SW480 (cell line): Measurements from ENCODE around the gene PDS5B.
A peak's percentile ranks its signal among the peaks of the same experiment; 100 is the strongest.
"Not testable (repeated sequence)": the region's sequence is repeated elsewhere in the genome, so short reads cannot be mapped to it uniquely, and the experiment has no call there.

ENCODE experiments used
- DNase-seq: peaks from one replicate; pipeline ENCODE4 v3.0.0-alpha.2; 2016; ENCODE audit warnings: low spot score

The PDS5B gene, protein sequence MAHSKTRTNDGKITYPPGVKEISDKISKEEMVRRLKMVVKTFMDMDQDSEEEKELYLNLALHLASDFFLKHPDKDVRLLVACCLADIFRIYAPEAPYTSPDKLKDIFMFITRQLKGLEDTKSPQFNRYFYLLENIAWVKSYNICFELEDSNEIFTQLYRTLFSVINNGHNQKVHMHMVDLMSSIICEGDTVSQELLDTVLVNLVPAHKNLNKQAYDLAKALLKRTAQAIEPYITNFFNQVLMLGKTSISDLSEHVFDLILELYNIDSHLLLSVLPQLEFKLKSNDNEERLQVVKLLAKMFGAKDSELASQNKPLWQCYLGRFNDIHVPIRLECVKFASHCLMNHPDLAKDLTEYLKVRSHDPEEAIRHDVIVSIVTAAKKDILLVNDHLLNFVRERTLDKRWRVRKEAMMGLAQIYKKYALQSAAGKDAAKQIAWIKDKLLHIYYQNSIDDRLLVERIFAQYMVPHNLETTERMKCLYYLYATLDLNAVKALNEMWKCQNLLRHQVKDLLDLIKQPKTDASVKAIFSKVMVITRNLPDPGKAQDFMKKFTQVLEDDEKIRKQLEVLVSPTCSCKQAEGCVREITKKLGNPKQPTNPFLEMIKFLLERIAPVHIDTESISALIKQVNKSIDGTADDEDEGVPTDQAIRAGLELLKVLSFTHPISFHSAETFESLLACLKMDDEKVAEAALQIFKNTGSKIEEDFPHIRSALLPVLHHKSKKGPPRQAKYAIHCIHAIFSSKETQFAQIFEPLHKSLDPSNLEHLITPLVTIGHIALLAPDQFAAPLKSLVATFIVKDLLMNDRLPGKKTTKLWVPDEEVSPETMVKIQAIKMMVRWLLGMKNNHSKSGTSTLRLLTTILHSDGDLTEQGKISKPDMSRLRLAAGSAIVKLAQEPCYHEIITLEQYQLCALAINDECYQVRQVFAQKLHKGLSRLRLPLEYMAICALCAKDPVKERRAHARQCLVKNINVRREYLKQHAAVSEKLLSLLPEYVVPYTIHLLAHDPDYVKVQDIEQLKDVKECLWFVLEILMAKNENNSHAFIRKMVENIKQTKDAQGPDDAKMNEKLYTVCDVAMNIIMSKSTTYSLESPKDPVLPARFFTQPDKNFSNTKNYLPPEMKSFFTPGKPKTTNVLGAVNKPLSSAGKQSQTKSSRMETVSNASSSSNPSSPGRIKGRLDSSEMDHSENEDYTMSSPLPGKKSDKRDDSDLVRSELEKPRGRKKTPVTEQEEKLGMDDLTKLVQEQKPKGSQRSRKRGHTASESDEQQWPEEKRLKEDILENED (N-terminal part only)

DNA sequence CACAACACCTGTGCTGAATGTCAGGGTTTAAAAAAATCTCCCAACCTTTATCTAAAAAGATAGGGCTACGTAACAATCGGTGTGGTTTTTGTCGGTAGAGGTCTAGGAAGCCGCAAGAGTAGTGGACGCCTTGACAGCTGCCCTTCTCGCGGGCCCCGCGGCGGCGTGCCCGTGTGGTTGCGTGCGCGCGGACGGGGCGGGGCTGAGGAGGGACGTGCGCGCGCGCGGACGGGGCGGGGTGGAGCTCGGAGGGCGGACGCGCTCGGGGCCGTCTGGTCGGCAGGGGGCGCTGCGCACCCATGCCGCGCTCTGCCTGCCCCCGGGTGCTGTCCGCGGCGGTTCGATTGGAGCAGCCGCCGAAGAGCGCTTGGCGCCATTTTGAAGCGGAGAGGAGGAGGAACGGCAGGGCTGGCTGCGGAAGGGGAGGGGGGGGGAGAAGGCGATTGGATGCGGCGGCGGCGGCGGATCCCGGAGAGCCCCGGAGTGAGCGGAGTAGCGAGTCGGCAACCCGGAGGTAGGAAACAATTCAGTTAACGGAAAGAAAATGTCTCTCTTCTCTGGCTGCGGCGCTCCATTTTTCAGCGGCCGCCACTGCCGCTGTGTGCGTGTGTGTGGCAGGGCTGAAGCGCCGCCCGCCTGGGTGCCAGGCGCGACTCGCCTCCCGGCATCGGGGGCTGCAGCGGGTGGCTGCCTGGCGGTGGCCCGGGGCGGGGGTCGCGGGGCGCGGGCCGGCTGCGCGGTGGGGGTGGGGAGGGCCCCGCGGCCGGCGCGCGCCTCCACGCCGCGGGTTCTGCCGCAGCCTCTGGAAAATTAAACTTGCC is at the start of gene PDS5B:
Gene PDS5B, plus strand, starts transcription at position 373 of the 821 bp plus-strand sequence. CDS start 62,321 bp downstream, outside the sequence.
- DNase-seq = peak; percentile 93

DNA sequence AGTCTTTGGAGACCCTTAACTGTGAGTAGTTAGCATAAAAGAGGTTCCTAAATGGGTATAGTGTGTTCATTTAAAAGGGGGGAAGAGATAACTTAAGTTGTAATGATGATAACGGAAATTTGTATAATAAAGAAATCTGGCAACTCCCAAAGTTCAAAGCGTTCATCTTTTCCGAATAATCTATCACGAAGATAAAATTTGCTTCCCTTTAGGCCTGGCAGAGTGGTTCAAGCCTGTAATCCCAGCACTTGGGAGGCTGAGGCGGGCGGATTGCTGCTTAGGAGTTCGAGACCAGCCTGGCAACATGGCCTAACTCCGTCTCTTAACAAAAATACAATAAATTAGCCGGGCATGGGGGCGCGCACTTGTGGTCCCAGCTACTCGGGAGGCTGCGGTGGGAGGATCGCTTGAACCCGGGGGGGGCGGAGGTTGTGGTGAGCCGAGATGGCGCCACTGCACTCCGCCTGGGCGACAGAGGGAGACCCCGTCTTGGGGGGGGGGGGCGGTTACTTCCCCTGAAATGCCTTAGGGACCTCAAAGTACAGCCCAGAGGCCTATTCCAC is 48.6 kb upstream of the PDS5B start:
- no peak for DNase-seq

DNA sequence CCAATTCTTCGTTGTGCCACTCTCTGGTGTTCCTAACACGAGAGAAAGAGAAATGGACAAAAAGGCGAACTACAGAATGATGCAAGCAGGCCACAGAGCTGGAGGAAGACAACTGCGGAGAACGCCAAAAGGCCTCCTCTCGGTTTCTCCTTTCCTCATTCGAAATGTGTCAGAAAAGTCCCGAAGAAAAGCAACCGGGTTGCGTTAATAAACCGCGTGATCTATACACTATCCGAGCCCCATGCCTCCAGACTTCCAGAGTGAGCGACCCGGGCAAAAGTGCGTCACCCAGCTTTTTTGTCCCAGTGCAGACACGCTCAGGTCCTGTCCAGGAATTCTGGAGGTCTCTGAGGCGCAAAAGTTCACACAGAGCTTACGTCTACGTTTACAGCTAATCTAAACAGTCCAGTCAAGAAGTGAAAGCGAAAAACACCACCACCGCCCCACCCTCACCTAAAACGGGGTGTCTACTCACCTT is 48.1 kb upstream of the PDS5B start:
- DNase-seq = peak; percentile 71

DNA sequence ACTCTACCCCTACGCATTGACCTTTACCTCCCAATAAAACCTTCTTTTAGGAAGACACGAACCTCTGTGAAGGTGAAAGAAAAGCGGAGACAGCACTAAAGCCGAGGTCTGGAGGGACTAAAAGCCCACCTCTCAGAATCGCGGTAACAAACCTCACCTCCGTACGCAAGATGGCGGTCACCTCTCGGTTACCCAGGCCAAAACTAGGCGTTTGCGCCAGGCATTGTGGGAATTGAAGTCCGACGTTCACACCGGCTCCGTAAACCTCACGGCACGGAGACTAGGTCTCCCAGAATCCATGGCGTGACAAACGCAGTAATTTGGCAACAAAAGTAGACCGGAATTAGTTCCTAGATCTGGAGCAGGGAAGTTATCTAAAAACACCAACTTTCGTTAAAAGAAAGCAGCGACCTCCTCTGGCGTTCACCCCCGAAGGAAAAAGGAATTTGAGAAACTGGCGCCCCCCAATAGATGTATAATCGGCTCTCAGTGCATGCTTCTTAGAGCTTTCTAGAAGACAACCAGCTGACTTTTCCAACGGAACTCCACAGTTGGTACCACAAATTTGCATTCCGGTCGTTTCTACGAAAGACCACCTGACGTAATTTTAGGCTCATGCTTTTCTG is 47.5 kb upstream of the PDS5B start, which contains the start of gene N4BP2L2:
Gene N4BP2L2, minus strand, starts transcription at position 175 of the 626 bp plus-strand sequence. CDS start 1,768 bp downstream, outside the sequence.
- DNase-seq = peak; percentile 95

DNA sequence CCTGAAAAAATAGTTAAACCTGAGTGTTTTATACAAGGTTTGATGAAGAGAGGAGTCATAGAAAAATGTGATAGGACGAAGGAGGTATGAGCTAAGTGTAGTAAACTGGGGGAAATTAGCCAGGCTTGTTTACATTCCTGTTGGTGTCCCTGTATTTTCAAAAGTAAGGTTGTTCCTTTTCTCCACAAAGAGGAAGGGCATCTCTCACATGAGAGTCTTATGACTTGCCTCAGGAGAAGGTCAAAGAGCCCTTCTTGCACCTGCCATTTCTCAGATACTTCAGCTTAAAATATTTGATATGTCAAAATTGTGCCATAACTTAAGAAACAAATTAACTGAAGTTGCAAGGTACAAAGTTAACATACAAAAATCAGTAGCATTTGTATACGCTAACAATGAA is 44.0 kb upstream of the PDS5B start:
- no peak for DNase-seq

DNA sequence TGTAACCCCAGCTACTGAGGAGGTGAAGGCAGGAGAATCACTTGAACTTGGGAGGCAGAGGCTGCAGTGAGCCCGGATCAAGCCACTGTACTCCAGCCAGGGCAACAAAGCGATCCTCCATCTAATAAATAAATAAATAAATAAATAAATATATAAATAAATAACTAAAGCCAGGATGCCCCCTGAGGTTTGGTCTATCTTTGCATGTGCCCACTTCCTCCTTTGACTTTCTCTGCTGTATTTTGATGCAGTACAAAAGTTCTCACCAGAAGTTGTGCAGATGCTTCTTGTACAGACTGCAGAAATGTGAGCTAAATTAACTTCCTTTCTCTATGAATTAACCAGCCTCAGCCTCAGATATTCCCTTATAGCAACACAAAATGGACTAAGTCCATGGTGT is 41.2 kb upstream of the PDS5B start:
- DNase-seq = no peak

DNA sequence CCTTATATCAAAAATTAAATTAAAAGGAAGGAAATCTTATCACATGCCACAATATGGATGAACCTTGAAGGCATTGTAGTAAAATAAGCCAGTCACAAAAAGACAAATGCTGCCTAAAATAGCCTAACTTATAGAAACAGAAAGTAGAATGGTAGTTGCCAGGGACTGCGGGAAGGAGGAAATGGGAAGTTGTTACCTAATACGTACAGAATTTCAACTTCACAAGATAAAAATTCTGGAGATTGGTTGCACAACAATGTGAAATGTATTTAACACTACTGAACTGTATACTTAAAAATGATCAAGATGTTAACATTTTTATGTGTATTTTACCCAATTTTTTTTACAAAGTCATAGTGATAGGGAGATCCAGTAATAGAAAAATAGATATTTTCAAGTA is 37.4 kb upstream of the PDS5B start:
- no peak for DNase-seq

DNA sequence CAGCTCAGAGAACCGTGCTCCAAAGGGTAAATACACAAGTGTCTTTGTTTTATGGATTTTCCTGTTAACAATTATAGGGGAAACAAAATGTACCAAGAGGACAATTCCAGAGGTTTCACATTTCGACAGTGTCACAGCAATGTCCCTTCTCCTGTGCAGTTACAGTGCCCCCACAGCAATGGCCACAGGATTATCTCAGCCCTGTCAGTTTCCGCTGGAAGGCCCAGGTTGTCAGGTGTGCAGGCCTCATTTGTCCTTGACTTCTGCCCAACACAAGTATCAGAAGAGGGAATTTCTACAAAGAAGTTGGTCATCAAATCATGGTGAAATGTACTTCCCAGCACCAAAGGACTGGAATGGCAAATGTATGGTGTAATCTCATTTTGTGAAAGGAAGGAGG is 36.5 kb upstream of the PDS5B start:
- no peak for DNase-seq

DNA sequence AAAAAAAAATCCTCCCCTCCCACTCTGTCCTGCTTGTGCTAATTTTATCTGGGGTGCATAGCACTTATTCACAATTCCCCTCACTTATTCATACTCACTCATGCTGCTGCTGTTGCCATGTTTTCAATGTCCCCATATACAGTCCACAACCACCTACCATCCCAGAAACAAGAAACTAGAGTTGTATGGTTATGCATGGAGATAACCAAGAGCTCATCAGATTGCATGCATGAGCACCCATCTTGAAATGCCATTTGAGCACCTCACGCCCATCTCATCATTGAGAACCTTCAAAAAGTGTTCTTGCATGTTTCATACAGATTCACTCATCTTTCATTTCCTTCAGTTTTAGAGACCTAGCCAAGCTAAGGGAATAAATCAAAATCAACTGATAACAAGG is 32.5 kb upstream of the PDS5B start:
- no peak for DNase-seq

DNA sequence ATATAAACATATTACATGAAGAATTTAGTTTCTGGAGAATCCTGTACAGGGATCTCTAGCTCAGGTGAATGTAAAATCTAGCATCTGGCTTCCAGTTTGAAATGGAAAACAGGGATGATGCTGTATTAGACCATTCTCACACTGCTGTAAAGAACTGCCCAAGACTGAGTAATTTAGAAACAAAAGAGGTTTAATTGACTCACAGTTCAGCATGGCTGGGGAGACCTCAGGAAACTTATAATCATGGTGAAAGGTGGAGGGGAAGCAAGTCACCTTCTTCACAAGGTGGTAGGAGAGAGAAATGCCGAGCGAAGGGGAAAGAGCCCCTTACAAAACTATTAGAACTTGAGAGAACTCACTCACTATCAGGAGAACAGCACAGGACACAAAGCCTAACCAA is 30.6 kb upstream of the PDS5B start:
- no peak for DNase-seq

DNA sequence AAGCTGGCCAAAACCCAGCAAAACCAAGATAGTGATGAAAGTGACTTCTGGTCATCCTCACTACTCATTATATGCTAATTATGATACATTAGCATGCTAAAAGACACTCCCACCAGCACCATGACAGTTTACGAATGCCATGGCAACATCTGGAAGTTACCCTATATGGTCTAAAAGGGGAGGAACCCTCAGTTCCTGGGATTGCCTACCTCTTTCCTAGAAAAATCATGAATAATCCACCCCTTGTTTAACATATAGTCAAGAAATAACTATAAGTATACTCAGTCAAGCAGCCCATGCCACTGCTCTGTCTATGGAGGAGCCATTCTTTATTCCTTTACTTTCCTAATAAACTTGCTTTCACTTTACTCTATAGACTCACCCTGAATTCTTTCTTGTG is 25.4 kb upstream of the PDS5B start:
- DNase-seq = not testable (repeated sequence)

DNA sequence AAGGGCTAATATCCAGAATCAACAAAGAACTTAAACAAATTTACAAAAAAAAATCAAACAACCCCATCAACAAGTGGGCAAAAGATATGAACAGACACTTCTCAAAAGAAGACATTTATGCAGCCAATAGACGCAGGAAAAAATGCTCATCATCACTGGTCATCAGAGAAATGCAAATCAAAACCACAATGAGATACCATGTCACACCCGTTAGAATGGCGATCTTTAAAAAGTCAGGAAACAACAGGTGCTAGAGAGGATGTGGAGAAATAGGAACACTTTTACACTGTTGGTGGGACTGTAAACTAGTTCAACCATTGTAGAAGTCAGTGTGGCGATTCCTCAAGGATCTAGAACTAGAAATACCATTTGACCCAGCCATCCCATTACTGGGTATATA is 10.6 kb upstream of the PDS5B start:
- not testable (repeated sequence) for DNase-seq

DNA sequence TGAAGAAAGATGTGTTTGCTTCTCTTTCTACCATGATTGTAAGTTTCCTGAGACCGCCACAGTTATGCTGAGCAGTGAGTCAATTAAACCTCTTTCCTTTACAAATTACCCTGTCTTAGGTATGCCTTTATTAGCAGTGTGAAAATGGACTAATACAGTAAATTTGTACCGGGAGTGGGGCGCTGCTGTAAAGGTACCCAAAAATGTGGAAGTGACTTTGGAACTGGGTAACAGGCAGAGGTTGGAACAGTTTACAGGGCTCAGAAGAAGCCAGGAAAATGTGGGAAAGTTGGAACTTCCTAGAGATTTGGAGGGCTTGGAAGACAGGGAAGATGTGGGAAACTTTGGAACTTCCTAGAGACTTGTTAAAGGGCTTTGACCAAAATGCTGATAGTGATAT is 9.2 kb upstream of the PDS5B start:
- no peak for DNase-seq

DNA sequence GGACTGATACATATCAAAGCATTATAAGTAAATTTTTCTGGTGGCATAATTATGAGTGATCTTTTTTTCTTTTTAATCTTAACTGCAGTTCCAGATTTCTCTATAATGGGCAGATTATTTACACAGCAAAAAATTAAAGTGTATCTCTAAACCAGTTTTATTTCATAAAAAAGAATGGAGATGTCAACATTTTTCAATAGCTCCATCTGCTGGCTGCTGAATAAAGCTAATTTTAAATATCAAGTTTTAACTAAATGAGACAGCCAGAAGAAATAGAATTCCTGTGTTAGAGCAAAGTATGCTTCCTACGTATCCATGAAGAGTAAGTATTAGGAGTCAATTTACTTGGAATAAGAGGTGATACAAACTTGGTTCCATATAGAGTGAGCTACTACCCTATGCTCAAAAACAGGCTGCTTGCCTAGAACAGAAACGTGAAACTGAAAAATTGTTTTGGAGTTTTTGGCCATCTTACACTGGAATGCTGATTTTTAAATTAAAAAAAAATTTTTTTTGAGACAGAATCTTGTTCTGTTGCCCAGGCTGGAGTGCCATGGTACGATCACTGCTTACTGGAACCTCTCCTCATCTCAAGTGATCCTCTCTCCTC is 5.0 kb upstream of the PDS5B start:
- DNase-seq = peak; percentile 16

DNA sequence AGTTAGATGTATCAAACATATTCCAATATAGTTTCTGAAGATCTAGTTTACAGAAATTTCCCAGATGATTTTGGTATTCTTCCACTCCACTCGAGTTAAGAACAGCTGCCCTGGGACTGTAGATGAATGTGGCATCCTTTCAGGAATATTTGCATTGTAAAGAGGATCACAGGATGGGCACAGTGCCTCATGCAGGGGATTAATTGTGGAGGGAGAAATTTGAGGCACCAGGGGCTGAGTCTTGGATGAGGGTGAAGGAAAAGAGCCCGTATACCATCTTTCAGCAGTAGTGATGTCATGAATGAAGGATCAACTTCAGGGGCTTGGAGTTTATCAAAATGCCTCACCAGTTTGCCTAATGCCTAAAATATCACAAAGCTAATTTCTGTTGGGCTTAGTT is 4.0 kb upstream of the PDS5B start:
- no peak for DNase-seq

DNA sequence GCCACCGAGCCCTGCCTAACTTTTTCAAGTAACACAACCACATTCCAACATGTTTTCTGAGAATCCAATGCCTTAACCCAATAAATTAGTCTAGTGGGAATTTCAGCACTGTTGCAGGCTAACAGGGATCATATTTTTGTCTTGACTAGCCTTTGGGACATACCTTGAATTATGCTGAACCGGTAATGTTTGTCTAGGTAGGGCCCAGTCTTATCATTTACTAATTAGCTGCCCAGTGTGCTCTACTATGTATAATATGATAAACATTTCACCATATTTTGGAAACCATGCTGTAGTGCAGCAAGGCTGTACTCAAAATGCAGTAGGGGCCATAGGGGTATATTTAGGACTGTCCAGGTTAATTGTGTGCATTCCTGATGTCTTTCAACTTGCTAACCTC is 3.3 kb upstream of the PDS5B start:
- no peak for DNase-seq

DNA sequence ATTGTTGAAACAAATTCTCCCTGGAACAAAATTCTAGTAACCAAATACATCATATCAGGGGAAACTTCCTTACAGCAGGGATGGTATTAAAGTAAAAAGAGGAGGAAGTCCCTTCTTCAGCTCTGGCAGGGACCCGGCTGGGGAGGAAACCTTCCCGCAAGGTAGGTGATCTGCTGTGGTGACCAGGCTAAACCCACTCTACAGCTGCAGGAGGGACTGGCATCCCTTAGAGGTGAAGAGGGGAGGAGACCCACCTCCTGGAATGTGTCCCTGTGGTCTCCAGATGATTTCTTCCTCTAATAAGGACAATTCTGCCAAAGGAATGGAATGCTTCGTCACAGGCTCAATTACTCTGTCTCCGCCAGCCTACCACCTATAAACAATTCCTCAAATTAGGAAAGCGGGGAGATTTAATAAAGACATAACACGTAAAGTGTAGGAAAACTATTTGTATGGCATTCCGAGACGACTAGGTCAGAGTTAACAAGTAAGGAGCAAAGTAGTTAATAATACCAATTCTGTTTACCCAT is 637 bp upstream of the PDS5B start:
- DNase-seq = no peak

DNA sequence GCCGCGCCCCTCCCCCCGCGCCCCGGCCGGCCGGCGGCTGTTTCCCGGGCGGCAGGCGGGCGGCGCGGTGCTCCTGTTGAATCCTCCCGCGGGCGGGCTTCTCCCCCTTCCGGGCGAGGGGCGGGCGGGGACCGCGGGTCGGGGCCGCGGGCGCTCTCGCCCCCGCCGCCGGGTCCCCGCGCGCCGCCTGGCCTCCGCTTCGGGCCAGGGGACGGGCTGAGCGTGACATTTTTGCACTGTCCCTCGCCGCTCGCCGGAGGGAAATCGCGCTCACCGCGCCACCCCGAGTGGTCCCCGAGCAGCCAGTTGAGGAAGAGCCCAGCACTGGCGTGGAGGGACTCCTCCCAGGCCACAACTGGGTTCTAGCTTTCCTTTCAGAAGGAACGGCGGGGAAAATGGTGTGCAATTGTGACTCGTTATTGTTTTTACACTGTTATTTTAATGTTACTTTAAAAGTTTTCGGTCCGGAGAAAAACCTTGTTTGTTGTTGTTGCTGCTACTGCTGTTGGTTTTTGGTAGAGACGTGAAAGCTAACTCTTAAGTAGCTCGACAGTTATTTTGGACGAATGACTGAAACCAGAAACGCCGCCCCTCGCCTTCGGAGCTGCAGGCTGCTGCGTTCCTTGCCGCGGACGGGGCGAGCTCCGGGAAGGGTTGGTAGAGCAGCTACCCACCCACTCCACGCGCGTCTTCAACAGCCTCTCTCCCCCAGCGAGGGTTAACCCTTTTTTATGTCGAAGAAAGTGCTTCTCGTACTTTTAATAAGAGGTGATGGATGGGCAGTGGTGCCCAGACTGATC is 959 bp downstream of the PDS5B start:
- DNase-seq = peak; percentile 64

DNA sequence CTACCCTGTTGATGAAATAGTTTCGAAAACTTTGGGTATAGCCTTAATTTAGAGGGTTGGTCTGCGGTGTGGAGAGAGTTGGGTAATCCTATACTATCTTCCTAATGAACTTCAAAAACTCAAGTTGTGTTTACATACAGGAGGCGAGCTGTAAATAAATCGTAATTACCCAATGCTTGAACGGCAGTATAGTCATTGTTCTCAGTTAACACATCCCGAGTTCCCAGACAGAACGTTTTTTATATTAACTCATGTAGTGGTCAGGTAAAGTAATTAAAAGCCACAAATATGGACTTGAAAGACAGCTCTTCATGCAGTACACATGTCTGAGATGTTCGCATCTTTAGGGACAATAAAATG is 1.5 kb downstream of the PDS5B start:
- DNase-seq = peak; percentile 69
